Lung (tissue), 12 donors: ENCODE results near the gene RRP1B. TPM values are rescaled to one million over a fixed set of nuclear protein-coding genes. Genes with fewer than 3 reads are reported as not detected.
"Not testable (repeated sequence)": the region's sequence is repeated elsewhere in the genome, so short reads cannot be mapped to it uniquely, and the experiment has no call there.

ENCODE experiments used
- ATAC-seq: fragments of 200-7000 bp; cut with Tn5 transposase; one replicate; pipeline ENCODE4 v1.9.1; 2020; ENCODE audit warnings: moderate number of reproducible peaks; ENCODE audit not compliant: insufficient read depth, low FRiP score
- DNase-seq, 3 donors: peaks; one replicate each; pipeline ENCODE4 v3.0.0-alpha.2; 2013 to 2017
- H3K27ac ChIP-seq, 2 donors: one replicate each; pipeline ENCODE4 v1.5.1; 2013; ENCODE audit warnings: mild to moderate bottlenecking in 2 of 2, moderate library complexity in 2 of 2, control low read depth in 1 of 2, inconsistent platforms in 1 of 2, low read depth in 1 of 2, low read length in 1 of 2
- H3K27me3 ChIP-seq, 3 donors: one replicate each; pipeline ENCODE4 v1.5.1; 2013; ENCODE audit warnings: low read length in 2 of 3; ENCODE audit not compliant: control insufficient read depth in 3 of 3, insufficient read depth in 3 of 3
- H3K36me3 ChIP-seq, 4 donors: one replicate each; pipeline ENCODE4 v1.5.1; 2013; ENCODE audit warnings: low read length in 4 of 4, mild to moderate bottlenecking in 1 of 4, moderate library complexity in 1 of 4; ENCODE audit not compliant: control insufficient read depth in 4 of 4, insufficient read depth in 4 of 4
- H3K4me1 ChIP-seq, 5 donors: one replicate each; pipeline ENCODE4 v1.5.1; 2013; ENCODE audit warnings: low read length in 5 of 5, mild to moderate bottlenecking in 2 of 5, moderate library complexity in 1 of 5; ENCODE audit not compliant: control insufficient read depth in 5 of 5, insufficient read depth in 5 of 5
- H3K4me3 ChIP-seq: one replicate; pipeline ENCODE4 v1.5.1; 2013; ENCODE audit warnings: mild to moderate bottlenecking, control low read depth, moderate library complexity
- H3K9ac ChIP-seq, 2 donors: one replicate each; pipeline ENCODE4 v1.5.1; 2013; ENCODE audit warnings: low read length in 2 of 2, control low read depth in 1 of 2; ENCODE audit not compliant: insufficient read depth in 1 of 2
- H3K9me3 ChIP-seq, 4 donors: one replicate each; pipeline ENCODE4 v1.5.1; 2013; ENCODE audit warnings: low read length in 3 of 4, mild to moderate bottlenecking in 1 of 4, moderate library complexity in 1 of 4; ENCODE audit not compliant: control insufficient read depth in 4 of 4, insufficient read depth in 3 of 4
- CTCF ChIP-seq: IDR thresholded peaks from 2 replicates; pipeline ENCODE4 v1.5.1; 2012; ENCODE audit warnings: mild to moderate bottlenecking; ENCODE audit errors: control extremely low read depth, extremely low read depth
- WGBS, 2 donors: extraction: QIAGEN DNeasy Blood & Tissue Kit; methylation state at CpG; one replicate each; pipeline ENCODE4 v1.1.7; 2013; 5-methylcytosine and 5-hydroxymethylcytosine counted together
- polyA plus RNA-seq, 2 donors: library from polyadenylated mRNA; stranded (reverse); fragments of 200-250 nt; gene quantifications; one replicate each; pipeline ENCODE4 v1.2.1, GENCODE V29; 2013
- total RNA-seq, 2 donors: library from RNA; depleted of rRNA in 1 of 2; stranded (reverse); fragments of >200 nt in 1 of 2; gene quantifications; one replicate each; pipeline ENCODE4 v1.2.1, GENCODE V29; 2014 to 2021
- donor health status: control.
- donor health status: control.
- donor health status: Bipolar disorder and iron deficiency.
- donor health status: healthy.
- donor health status: DM: yes; HTN: yes; CAD: no.

The RRP1B gene
- total and polyA plus RNA-seq, 4 donors = 6.4 to 18.1 (median 12.7) TPM

GRCh38 chr21:43707462-43707861 is 48.1 kb downstream of the RRP1B start:
- Histone ChIP-seq H3K36me3 (no peaks in the 10 kb centered on the region), H3K4me1 (peaks cover 0 to 10% (median 0%) of the 10 kb centered on the region in 5 donors), H3K9me3 (no peaks in the 10 kb centered on the region), H3K9ac (no peak overlapping the region), H3K4me3 (no peak overlapping the region), H3K27ac (no peak overlapping the region), H3K27me3 (no peaks in the 10 kb centered on the region)
- DNase-seq (no peak), ATAC-seq (no peak)
- TF ChIP-seq CTCF = no peak
- 93 to 94% methylated on average over 9 of the region's 9 CpGs for WGBS, 2 donors

- Histone ChIP-seq H3K9me3 (no peaks in the 10 kb centered on the region), H3K4me3 (no peak overlapping the region), H3K27ac (no peak overlapping the region), H3K36me3 (no peaks in the 10 kb centered on the region), H3K4me1 (no peaks in the 10 kb centered on the region), H3K9ac (no peak overlapping the region), H3K27me3 (no peaks in the 10 kb centered on the region)
- DNase-seq (no peak), ATAC-seq (no peak)
- WGBS, 2 donors = 95 to 97% methylated on average over 13 of the region's 13 CpGs
- no peak for TF ChIP-seq CTCF
These were observed 49.5 kb downstream of the RRP1B start for GRCh38 chr21:43708745-43709381.

- Histone ChIP-seq H3K4me3 (no peak overlapping the region), H3K27me3 (peaks cover 0 to 3% (median 0%) of the 10 kb centered on the region in 3 donors), H3K9ac (no peak overlapping the region), H3K4me1 (peaks cover 0 to under 1% (median 0%) of the 10 kb centered on the region in 5 donors), H3K27ac (peak overlapping the region in 1 of 2 donors; percentile 92), H3K9me3 (no peaks in the 10 kb centered on the region), H3K36me3 (no peaks in the 10 kb centered on the region)
- ATAC-seq (peak; percentile 85), DNase-seq (peak; percentile 54 to 74 (median 59))
- 66 to 75% methylated on average over 13 of the region's 13 CpGs for WGBS, 2 donors
- TF ChIP-seq CTCF = no peak
These were observed 53.0 kb downstream of the RRP1B start for GRCh38 chr21:43712268-43712942.

GRCh38 chr21:43713123-43713522 is 53.8 kb downstream of the RRP1B start:
- H3K27me3 ChIP-seq, ATAC-seq, H3K36me3 ChIP-seq, H3K9me3 ChIP-seq, H3K9ac ChIP-seq, DNase-seq, H3K4me3 ChIP-seq, H3K4me1 ChIP-seq: not testable (repeated sequence)
- WGBS, 2 donors = 95 to 97% methylated on average over 6 of the region's 6 CpGs
- peak overlapping the region in 1 of 2 donors; percentile 92 for H3K27ac ChIP-seq
